Germinal center (tissue), 1 donor: ENCODE measurements around the gene TMEM125.
A peak's percentile ranks its signal among the peaks of the same experiment; 100 is the strongest.

ENCODE experiments used
- DNase-seq: peaks from one replicate; pipeline ENCODE4 v3.0.0; 2012; ENCODE audit warnings: mixed read lengths, low spot score

Gene TMEM125

GRCh38 chr1:43293896-43294760 is 24.3 kb downstream of the TMEM125 start:
- no peak for DNase-seq

- no peak for DNase-seq
Observed at GRCh38 chr1:43294761-43295160, 25.0 kb downstream of the TMEM125 start.

- DNase-seq = no peak
Observed at GRCh38 chr1:43296207-43296606, 26.4 kb downstream of the TMEM125 start.

GRCh38 chr1:43298055-43298454 is 28.3 kb downstream of the TMEM125 start:
- DNase-seq = no peak

GRCh38 chr1:43299101-43299500 is 29.3 kb downstream of the TMEM125 start:
- DNase-seq = no peak

GRCh38 chr1:43300378-43301094 is 30.8 kb downstream of the TMEM125 start, which contains the start of gene TIE1:
TSS of gene TIE1 (plus strand) at chr1:43300982. CDS start at chr1:43301072, 90 bp downstream.
- DNase-seq = no peak

- no peak for DNase-seq
Observed at GRCh38 chr1:43302201-43302600, 32.4 kb downstream of the TMEM125 start.

GRCh38 chr1:43302721-43303470 is 33.1 kb downstream of the TMEM125 start:
- no peak for DNase-seq

GRCh38 chr1:43303471-43304313 is 33.9 kb downstream of the TMEM125 start:
- no peak for DNase-seq

GRCh38 chr1:43304314-43304681 is 34.5 kb downstream of the TMEM125 start:
- DNase-seq = no peak

- DNase-seq = no peak
Observed at GRCh38 chr1:43304771-43305300, 35.1 kb downstream of the TMEM125 start.

GRCh38 chr1:43305461-43305860 is 35.7 kb downstream of the TMEM125 start:
- DNase-seq = peak; percentile 26

GRCh38 chr1:43305926-43306687 is 36.3 kb downstream of the TMEM125 start:
- no peak for DNase-seq

GRCh38 chr1:43306688-43307457 is 37.1 kb downstream of the TMEM125 start:
- no peak for DNase-seq

GRCh38 chr1:43307458-43308158 is 37.8 kb downstream of the TMEM125 start:
- no peak for DNase-seq

- no peak for DNase-seq
Observed at GRCh38 chr1:43308635-43309404, 39.0 kb downstream of the TMEM125 start.

GRCh38 chr1:43309405-43310025 is 39.7 kb downstream of the TMEM125 start:
- DNase-seq = no peak

GRCh38 chr1:43311521-43311920 is 41.7 kb downstream of the TMEM125 start:
- DNase-seq = no peak
